Osteoblast (primary cell): ENCODE measurements around the gene ZIC3. TPM values are rescaled to one million over a fixed set of nuclear protein-coding genes. Genes with fewer than 3 reads are reported as not detected.
A peak's percentile ranks its signal among the peaks of the same experiment; 100 is the strongest.

Experiments
- DNase-seq: peaks from one replicate; pipeline ENCODE4 v3.0.0; 2011; ENCODE audit warnings: low spot score, mixed read lengths; ENCODE audit not compliant: insufficient read length; ENCODE audit errors: missing footprints
- H2AFZ ChIP-seq: 2 replicates; pipeline ENCODE4 v1.6.0; 2011; ENCODE audit warnings: mild to moderate bottlenecking, low read length
- H3K27ac ChIP-seq: 2 replicates; pipeline ENCODE4 v1.5.1; 2011; ENCODE audit warnings: mild to moderate bottlenecking, low read depth, low read length, moderate library complexity
- H3K27me3 ChIP-seq: 2 replicates; pipeline ENCODE4 v1.6.0; 2012; ENCODE audit warnings: mild to moderate bottlenecking, control low read depth, inconsistent platforms, low read length, moderate library complexity; ENCODE audit not compliant: insufficient read depth
- H3K36me3 ChIP-seq: 2 replicates; pipeline ENCODE4 v1.5.1; 2011; ENCODE audit warnings: mild to moderate bottlenecking, low read length, control low read depth, moderate library complexity; ENCODE audit not compliant: insufficient read depth
- H3K4me1 ChIP-seq: 2 replicates; pipeline ENCODE4 v1.5.1; 2011; ENCODE audit warnings: mild to moderate bottlenecking, low read length, control low read depth, moderate library complexity; ENCODE audit not compliant: insufficient read depth
- H3K4me2 ChIP-seq: 2 replicates; pipeline ENCODE4 v1.6.0; 2011; ENCODE audit warnings: mild to moderate bottlenecking, low read length; ENCODE audit not compliant: insufficient read depth
- H3K4me3 ChIP-seq: fragments of 200-600 bp; sonication (generic); 3 replicates; pipeline ENCODE4 v1.5.1; 2012; ENCODE audit warnings: mild to moderate bottlenecking, low read length, inconsistent platforms; ENCODE audit not compliant: insufficient read depth
- H3K79me2 ChIP-seq: 2 replicates; pipeline ENCODE4 v1.6.0; 2012; ENCODE audit warnings: mild to moderate bottlenecking, low read length, control low read depth, inconsistent platforms; ENCODE audit not compliant: insufficient read depth
- H3K9me3 ChIP-seq: 2 replicates; pipeline ENCODE4 v1.5.1; 2011; ENCODE audit warnings: low read depth, low read length, control low read depth
- H4K20me1 ChIP-seq: 2 replicates; pipeline ENCODE4 v1.6.0; 2012; ENCODE audit warnings: mild to moderate bottlenecking, low read length, control low read depth; ENCODE audit not compliant: insufficient read depth
- total RNA-seq: library from RNA; depleted of rRNA; stranded (reverse); fragments of >200 nt; gene quantifications from 2 replicates; pipeline ENCODE4 v1.2.3, GENCODE V29; 2012
- TF ChIP-seq, protein P1 (sequence below): IDR thresholded peaks from 2 replicates; pipeline ENCODE4 v1.5.1; 2011; ENCODE audit warnings: mild to moderate bottlenecking, low read depth, low read length, moderate library complexity; ENCODE audit errors: extremely low read depth

ZIC3 gene
- total RNA-seq, 1 donor = not detected

DNA sequence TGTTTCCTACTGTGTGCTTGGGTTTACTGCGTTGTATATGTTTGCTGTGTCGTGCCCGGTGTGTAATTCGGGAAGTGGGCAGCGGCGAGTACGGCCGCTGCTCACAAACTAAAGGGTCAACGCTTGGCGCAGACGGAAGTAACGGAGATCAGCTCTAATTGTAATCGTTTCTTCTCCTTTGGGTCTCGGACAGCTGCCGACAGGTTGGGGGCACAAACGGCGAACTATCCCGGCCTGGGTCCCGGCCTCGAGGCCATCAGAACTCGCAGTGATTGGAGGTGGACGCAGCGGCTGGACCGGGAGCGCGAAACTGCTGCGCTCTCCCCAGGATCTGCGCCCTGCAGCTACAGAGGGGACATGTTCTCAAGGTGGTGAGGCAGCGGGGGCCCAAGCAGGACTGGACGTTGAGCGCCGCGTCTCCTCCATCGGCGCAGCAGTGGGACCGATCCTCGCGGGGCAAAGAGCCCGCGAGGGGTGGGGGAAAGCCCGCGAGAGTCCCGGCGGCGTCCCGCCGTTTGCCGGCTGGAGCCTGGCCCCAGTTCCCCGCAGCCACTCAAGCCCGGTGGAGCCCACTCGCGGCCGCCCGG lies 516 bp upstream of the ZIC3 start:
- Histone ChIP-seq H3K79me2 (no peaks in the 10 kb centered on the region), H3K4me3 (peak overlapping the region; percentile 25), H4K20me1 (no peaks in the 10 kb centered on the region), H3K27ac (no peak overlapping the region), H2AFZ (peak overlapping the region; percentile 3), H3K4me1 (no peaks in the 10 kb centered on the region), H3K36me3 (no peaks in the 10 kb centered on the region), H3K9me3 (no peaks in the 10 kb centered on the region), H3K27me3 (peaks cover 21% of the 10 kb centered on the region), H3K4me2 (peak overlapping the region; percentile 28)
- TF ChIP-seq, protein P1, sequence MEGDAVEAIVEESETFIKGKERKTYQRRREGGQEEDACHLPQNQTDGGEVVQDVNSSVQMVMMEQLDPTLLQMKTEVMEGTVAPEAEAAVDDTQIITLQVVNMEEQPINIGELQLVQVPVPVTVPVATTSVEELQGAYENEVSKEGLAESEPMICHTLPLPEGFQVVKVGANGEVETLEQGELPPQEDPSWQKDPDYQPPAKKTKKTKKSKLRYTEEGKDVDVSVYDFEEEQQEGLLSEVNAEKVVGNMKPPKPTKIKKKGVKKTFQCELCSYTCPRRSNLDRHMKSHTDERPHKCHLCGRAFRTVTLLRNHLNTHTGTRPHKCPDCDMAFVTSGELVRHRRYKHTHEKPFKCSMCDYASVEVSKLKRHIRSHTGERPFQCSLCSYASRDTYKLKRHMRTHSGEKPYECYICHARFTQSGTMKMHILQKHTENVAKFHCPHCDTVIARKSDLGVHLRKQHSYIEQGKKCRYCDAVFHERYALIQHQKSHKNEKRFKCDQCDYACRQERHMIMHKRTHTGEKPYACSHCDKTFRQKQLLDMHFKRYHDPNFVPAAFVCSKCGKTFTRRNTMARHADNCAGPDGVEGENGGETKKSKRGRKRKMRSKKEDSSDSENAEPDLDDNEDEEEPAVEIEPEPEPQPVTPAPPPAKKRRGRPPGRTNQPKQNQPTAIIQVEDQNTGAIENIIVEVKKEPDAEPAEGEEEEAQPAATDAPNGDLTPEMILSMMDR = no peak
- no peak for DNase-seq

DNA sequence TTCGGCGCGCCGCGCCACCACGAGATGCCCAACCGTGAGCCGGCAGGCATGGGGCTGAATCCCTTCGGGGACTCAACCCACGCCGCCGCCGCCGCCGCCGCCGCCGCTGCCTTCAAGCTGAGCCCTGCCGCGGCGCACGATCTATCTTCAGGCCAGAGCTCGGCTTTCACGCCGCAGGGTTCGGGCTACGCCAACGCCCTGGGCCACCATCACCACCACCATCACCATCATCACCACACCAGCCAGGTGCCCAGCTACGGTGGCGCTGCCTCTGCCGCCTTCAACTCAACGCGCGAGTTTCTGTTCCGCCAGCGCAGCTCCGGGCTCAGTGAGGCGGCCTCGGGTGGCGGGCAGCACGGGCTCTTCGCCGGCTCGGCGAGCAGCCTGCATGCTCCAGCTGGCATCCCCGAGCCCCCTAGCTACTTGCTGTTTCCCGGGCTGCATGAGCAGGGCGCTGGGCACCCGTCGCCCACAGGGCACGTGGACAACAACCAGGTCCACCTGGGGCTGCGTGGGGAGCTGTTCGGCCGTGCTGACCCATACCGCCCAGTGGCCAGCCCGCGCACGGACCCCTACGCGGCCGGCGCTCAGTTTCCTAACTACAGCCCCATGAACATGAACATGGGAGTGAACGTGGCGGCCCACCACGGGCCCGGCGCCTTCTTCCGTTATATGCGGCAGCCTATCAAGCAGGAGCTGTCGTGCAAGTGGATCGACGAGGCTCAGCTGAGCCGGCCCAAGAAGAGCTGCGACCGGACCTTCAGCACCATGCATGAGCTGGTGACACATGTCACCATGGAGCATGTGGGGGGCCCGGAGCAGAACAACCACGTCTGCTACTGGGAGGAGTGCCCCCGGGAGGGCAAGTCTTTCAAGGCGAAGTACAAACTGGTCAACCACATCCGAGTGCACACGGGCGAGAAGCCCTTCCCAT lies 1.1 kb downstream of the ZIC3 start:
- peak; percentile 80 for DNase-seq
- no peaks in the 10 kb centered on the region for H3K79me2 ChIP-seq
- H3K36me3 ChIP-seq = no peaks in the 10 kb centered on the region
- H3K27ac ChIP-seq = no peak overlapping the region
- TF ChIP-seq, protein P1 = no peak
- H3K27me3 ChIP-seq = peaks cover 21% of the 10 kb centered on the region
- no peak overlapping the region for H3K4me3 ChIP-seq
- H3K9me3 ChIP-seq = no peaks in the 10 kb centered on the region
- no peak overlapping the region for H3K4me2 ChIP-seq
- no peak overlapping the region for H2AFZ ChIP-seq
- H3K4me1 ChIP-seq = no peaks in the 10 kb centered on the region
- no peaks in the 10 kb centered on the region for H4K20me1 ChIP-seq

DNA sequence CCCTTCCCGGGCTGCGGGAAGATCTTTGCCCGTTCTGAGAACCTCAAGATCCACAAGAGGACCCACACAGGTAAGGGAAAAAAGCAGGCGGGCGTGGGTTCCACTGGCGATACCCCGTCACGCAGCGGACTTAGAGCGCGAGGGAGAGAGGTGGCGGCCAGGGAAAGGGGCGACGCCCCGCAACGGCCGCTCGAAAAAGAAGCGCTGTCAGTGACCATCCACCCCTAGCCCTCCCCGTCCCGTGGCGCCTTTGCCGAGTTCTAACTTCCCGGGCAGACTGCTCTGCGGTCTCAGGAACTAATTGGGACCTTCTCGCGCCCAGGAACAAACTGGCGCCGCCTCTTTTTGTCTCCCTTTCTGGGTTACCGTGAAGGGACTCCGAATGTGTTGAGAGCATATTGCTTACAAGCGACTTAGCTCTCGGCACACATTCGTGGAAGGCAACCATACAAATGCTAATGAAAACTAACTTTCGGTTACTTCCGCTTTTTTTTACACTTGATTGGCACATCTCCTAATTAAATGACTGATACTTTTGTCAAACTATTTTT lies 1.8 kb downstream of the ZIC3 start:
- H3K4me2 ChIP-seq = no peak overlapping the region
- H3K36me3 ChIP-seq = no peaks in the 10 kb centered on the region
- no peak overlapping the region for H2AFZ ChIP-seq
- TF ChIP-seq, protein P1 = no peak
- no peak overlapping the region for H3K4me3 ChIP-seq
- H3K79me2 ChIP-seq = no peaks in the 10 kb centered on the region
- H3K27ac ChIP-seq = no peak overlapping the region
- no peaks in the 10 kb centered on the region for H3K4me1 ChIP-seq
- H3K9me3 ChIP-seq = no peaks in the 10 kb centered on the region
- peaks cover 21% of the 10 kb centered on the region for H3K27me3 ChIP-seq
- DNase-seq = no peak
- no peaks in the 10 kb centered on the region for H4K20me1 ChIP-seq
